Measurements from ENCODE around the gene ZBTB16. TPM values are rescaled to one million over a fixed set of nuclear protein-coding genes. Genes with fewer than 3 reads are reported as not detected.

ZBTB16 gene
- total and polyA plus RNA-seq, 2 of the 13 experiments (the other 11 are each of a cell fraction or from before 2014, with no cell fraction given) = not detected

DNA sequence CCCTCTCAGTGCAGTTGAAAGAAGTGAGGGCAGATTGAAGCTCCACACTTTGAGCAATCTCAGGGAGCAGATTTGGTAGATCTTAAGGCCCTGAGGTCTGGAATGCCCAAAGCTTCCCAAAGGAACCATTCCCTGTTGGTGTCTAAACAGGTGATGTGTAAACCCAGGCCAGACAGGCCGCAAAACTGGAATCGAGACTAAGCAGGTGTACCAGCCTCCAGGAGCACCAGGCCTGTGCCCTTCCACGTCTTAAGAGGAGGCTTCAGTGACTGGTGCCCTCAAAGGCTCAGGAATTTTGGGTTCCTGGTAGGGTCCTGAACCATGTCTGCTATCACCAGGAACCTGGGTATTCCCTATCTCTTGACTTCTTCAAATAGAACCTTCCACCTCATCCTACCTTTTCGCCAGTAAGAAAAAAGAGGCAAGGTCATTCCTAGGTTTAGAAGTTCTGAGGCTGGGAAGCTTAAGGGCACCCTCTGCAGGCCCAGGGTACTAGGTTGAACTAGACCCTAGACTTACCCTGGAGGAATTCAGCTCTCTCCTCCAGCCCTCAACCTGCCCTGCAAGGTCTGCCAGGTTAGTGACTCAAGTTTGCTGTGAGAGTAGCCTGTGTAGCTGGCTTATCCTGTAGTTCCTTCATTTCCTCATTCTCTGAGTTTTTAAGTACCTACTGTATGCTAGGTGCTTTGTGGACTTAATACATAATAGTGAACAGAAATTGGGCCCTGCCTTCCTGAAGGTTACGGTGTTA is 136.6 kb downstream of the ZBTB16 start:
- no TSS peak for BruUV-seq (replicated peaks)
- no peak for TF ChIP-seq ZFP91 (CRISPR knock-in tag; IDR thresholded peaks at IDR 0.05; ENCODE audit: borderline replicate concordance)
- no peak for TF ChIP-seq MYPOP (CRISPR knock-in tag; IDR thresholded peaks at IDR 0.05)
- no peak for TF ChIP-seq ZNF792 (CRISPR knock-in tag; IDR thresholded peaks at IDR 0.05)
- TF ChIP-seq, protein P1, sequence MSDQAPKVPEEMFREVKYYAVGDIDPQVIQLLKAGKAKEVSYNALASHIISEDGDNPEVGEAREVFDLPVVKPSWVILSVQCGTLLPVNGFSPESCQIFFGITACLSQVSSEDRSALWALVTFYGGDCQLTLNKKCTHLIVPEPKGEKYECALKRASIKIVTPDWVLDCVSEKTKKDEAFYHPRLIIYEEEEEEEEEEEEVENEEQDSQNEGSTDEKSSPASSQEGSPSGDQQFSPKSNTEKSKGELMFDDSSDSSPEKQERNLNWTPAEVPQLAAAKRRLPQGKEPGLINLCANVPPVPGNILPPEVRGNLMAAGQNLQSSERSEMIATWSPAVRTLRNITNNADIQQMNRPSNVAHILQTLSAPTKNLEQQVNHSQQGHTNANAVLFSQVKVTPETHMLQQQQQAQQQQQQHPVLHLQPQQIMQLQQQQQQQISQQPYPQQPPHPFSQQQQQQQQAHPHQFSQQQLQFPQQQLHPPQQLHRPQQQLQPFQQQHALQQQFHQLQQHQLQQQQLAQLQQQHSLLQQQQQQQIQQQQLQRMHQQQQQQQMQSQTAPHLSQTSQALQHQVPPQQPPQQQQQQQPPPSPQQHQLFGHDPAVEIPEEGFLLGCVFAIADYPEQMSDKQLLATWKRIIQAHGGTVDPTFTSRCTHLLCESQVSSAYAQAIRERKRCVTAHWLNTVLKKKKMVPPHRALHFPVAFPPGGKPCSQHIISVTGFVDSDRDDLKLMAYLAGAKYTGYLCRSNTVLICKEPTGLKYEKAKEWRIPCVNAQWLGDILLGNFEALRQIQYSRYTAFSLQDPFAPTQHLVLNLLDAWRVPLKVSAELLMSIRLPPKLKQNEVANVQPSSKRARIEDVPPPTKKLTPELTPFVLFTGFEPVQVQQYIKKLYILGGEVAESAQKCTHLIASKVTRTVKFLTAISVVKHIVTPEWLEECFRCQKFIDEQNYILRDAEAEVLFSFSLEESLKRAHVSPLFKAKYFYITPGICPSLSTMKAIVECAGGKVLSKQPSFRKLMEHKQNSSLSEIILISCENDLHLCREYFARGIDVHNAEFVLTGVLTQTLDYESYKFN (CRISPR knock-in tag; conservative IDR thresholded peaks at IDR 0.05) = no peak
- TF ChIP-seq MIER2 (CRISPR knock-in tag; IDR thresholded peaks at IDR 0.05) = no peak
- TF ChIP-seq RNF219 (CRISPR knock-in tag; IDR thresholded peaks at IDR 0.05) = no peak
- TF ChIP-seq KDM6A (CRISPR knock-in tag; IDR thresholded peaks at IDR 0.05; ENCODE audit: low read depth) = no peak
- no peak for TF ChIP-seq ZFP82 (CRISPR knock-in tag; IDR thresholded peaks at IDR 0.05; ENCODE audit: borderline replicate concordance)
- TF ChIP-seq PATZ1 (CRISPR knock-in tag; IDR thresholded peaks at IDR 0.05) = no peak
- TF ChIP-seq ZNF773 (CRISPR knock-in tag; IDR thresholded peaks at IDR 0.05; ENCODE audit: borderline replicate concordance) = no peak
- no peak for TF ChIP-seq SRSF1 (optimal IDR thresholded peaks at IDR 0.05; ENCODE audit: low read depth, low read length)
- TF ChIP-seq KLF11 (CRISPR knock-in tag; IDR thresholded peaks at IDR 0.05) = no peak
- TF ChIP-seq SIX4 (CRISPR knock-in tag; IDR thresholded peaks at IDR 0.05) = no peak
- in situ Hi-C loops (cut with HindIII; ENCODE audit: extremely low pct_ligation_motif_present, low pct_unique_long_range_greater_than_20kb) = no loop called here
- no peaks in the 10 kb centered on the region for H3K36me3 ChIP-seq (replicated peaks in 1 of 2; ENCODE audit: control insufficient read depth in 1 of 2, insufficient read depth in 2 of 2, low read length in 2 of 2)
- WGBS (ENCODE audit: low lambda C conversion rate) = 45% methylated on average over 3 of the region's 5 CpGs
- no peaks in the 10 kb centered on the region for H4K20me1 ChIP-seq (ENCODE audit: insufficient read depth, low read length)
- no peak for FAIRE-seq
- no peak overlapping the region for H3K27ac ChIP-seq (ENCODE audit: extremely low read length, insufficient read depth, low read length)
- H3K4me1 ChIP-seq (ENCODE audit: insufficient read depth, low read length) = no peaks in the 10 kb centered on the region
- no peak overlapping the region for H3K9ac ChIP-seq (ENCODE audit: insufficient read depth, low read depth, low read length)
- H2AFZ ChIP-seq (ENCODE audit: low read length) = no peak overlapping the region
- no peak overlapping the region for H3K4me3 ChIP-seq (replicated peaks in 1 of 3; ENCODE audit: insufficient read depth in 1 of 3, low read depth in 2 of 3, low read length in 3 of 3)
- CTCF ChIA-PET (ENCODE audit: low intra/inter-chr PET ratio, low total read pairs) = no interaction called here
- intact Hi-C loops (cut with micrococcal nuclease; ENCODE audit: unreplicated experiment) = no loop called here
- no peak overlapping the region for H3K4me2 ChIP-seq (ENCODE audit: low read depth, low read length)
- no peaks in the 10 kb centered on the region for H3K79me2 ChIP-seq (ENCODE audit: insufficient read depth, low read length)
- DNase-seq (ENCODE audit: low spot score) = no peak
- POLR2A ChIA-PET = no interaction called here
- H3K9me3 ChIP-seq (ENCODE audit: low read length) = no peaks in the 10 kb centered on the region
- ATAC-seq = 0 out of 3 replicates have a peak, but pooled peaks have one; percentile 37
- 0 out of 5 replicates have a peak, but pooled peaks cover 0 to 4% of the 10 kb centered on the region in 2 experiments for H3K27me3 ChIP-seq (ENCODE audit: control insufficient read depth in 1 of 2, insufficient read depth in 2 of 2, low read length in 2 of 2)

Data from HepG2 (cell line).